ENCODE data around the gene SPPL2C. TPM values are rescaled to one million over a fixed set of nuclear protein-coding genes. Genes with fewer than 3 reads are reported as not detected.

Gene SPPL2C
- polyA plus RNA-seq, 1 donor (not counting 4 experiments of a cell fraction or from before 2014, with no cell fraction given), result not detected

DNA sequence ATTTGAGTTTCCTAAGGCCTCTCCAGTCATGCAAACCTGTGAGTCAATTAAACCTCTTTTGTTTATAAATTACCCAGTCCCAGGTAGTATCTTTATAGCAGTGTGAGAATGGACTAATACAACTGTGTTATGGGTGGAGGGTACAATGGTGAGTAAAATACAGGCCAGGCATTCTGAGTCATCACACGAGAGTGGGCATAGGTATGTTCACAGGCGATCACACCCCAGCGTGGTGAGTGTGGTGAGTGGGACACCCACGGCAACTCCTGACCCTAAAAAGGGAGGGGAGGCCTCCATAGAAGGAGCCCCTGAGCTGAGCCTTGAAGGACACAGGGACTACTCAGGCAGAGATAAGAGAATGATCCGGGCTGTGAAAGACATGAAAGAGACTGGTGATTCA, 27.0 kb downstream of the SPPL2C start:
- no peak overlapping the region for H3K9ac ChIP-seq (ENCODE audit: control insufficient read depth, extremely low read depth, insufficient read depth, low read length)
- H4K20me1 ChIP-seq (ENCODE audit: control insufficient read depth, extremely low read depth, insufficient read depth, low read length), result no peaks in the 10 kb centered on the region
- no peaks in the 10 kb centered on the region for H3K9me1 ChIP-seq (ENCODE audit: control insufficient read depth, extremely low read depth, insufficient read depth, low read length)
- no peaks in the 10 kb centered on the region for H3K36me3 ChIP-seq (ENCODE audit: control insufficient read depth in 2 of 2, extremely low read depth in 1 of 2, insufficient read depth in 2 of 2, low read length in 2 of 2)
- H3K79me2 ChIP-seq (ENCODE audit: control insufficient read depth, insufficient read depth, low read length), result no peaks in the 10 kb centered on the region
- no peak overlapping the region for H3K4me2 ChIP-seq (ENCODE audit: control insufficient read depth, extremely low read depth, insufficient read depth, low read depth, low read length)
- no peak overlapping the region for H2AFZ ChIP-seq (ENCODE audit: control insufficient read depth, low read length)
- no peak overlapping the region for H3K27ac ChIP-seq (ENCODE audit: control insufficient read depth, insufficient read depth, low read length)
- no peak for FAIRE-seq
- DNase-seq (ENCODE audit: low read depth, low spot score), result no peak
- no peaks in the 10 kb centered on the region for H3K9me3 ChIP-seq (ENCODE audit: control insufficient read depth, low read depth, low read length)
- dilution Hi-C loops (cut with MboI; ENCODE audit: extremely low pct_ligation_motif_present, low sequenced_read_pairs), result loop anchor here (25.0 kb wide), 1 partner anchor 234 kb away; no protein-coding TSS in a partner anchor
- H3K4me3 ChIP-seq (ENCODE audit: control insufficient read depth in 2 of 3, extremely low read depth in 1 of 3, insufficient read depth in 2 of 3, low read depth in 1 of 3, low read length in 3 of 3), result no peak overlapping the region
- TF ChIP-seq, protein P1, sequence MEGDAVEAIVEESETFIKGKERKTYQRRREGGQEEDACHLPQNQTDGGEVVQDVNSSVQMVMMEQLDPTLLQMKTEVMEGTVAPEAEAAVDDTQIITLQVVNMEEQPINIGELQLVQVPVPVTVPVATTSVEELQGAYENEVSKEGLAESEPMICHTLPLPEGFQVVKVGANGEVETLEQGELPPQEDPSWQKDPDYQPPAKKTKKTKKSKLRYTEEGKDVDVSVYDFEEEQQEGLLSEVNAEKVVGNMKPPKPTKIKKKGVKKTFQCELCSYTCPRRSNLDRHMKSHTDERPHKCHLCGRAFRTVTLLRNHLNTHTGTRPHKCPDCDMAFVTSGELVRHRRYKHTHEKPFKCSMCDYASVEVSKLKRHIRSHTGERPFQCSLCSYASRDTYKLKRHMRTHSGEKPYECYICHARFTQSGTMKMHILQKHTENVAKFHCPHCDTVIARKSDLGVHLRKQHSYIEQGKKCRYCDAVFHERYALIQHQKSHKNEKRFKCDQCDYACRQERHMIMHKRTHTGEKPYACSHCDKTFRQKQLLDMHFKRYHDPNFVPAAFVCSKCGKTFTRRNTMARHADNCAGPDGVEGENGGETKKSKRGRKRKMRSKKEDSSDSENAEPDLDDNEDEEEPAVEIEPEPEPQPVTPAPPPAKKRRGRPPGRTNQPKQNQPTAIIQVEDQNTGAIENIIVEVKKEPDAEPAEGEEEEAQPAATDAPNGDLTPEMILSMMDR (optimal IDR thresholded peaks at IDR 0.05 in 1 of 3, IDR thresholded peaks at IDR 0.05 in 1 of 3, conservative IDR thresholded peaks at IDR 0.05 in 1 of 3; ENCODE audit: extremely low read depth in 1 of 3, insufficient read depth in 2 of 3, low read length in 3 of 3), result no peak
- TF ChIP-seq EZH2 (IDR thresholded peaks at IDR 0.05; ENCODE audit: low read length), result no peak
- H3K27me3 ChIP-seq (ENCODE audit: control insufficient read depth, extremely low read depth, insufficient read depth, low read length), result no peaks in the 10 kb centered on the region
- H3K4me1 ChIP-seq (ENCODE audit: control insufficient read depth, extremely low read depth, insufficient read depth, low read length), result no peaks in the 10 kb centered on the region

DNA sequence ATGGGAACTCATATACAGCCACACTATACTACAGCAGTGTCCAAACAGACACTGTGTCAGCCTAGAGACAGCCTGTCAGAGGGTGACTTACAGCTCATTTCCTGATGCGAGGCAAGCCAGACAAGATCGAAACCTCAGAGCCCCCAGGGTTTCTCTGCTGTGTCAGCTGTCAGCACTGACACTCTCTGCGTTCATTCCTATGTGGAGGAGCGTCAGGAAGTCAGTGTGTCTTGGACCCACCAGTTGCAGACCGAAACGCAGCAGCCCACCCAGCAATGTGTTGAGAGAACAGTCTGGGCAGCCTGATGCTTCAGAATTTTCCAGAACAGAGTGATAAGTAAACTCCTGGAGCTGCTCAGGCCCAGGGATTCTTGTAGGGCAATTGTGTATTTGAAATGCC, 29.0 kb downstream of the SPPL2C start:
- Histone ChIP-seq H3K4me1 (ENCODE audit: control insufficient read depth, extremely low read depth, insufficient read depth, low read length) (no peaks in the 10 kb centered on the region), H3K27ac (ENCODE audit: control insufficient read depth, insufficient read depth, low read length) (no peak overlapping the region), H3K9ac (ENCODE audit: control insufficient read depth, extremely low read depth, insufficient read depth, low read length) (no peak overlapping the region), H3K9me1 (ENCODE audit: control insufficient read depth, extremely low read depth, insufficient read depth, low read length) (no peaks in the 10 kb centered on the region), H2AFZ (ENCODE audit: control insufficient read depth, low read length) (peak overlapping the region; percentile 26), H3K9me3 (ENCODE audit: control insufficient read depth, low read depth, low read length) (no peaks in the 10 kb centered on the region), H3K4me3 (ENCODE audit: control insufficient read depth in 2 of 3, extremely low read depth in 1 of 3, insufficient read depth in 2 of 3, low read depth in 1 of 3, low read length in 3 of 3) (no peak overlapping the region), H3K79me2 (ENCODE audit: control insufficient read depth, insufficient read depth, low read length) (no peaks in the 10 kb centered on the region), H3K36me3 (ENCODE audit: control insufficient read depth in 2 of 2, extremely low read depth in 1 of 2, insufficient read depth in 2 of 2, low read length in 2 of 2) (no peaks in the 10 kb centered on the region), H3K27me3 (ENCODE audit: control insufficient read depth, extremely low read depth, insufficient read depth, low read length) (no peaks in the 10 kb centered on the region), H3K4me2 (ENCODE audit: control insufficient read depth, extremely low read depth, insufficient read depth, low read depth, low read length) (peak overlapping the region; percentile 48), H4K20me1 (ENCODE audit: control insufficient read depth, extremely low read depth, insufficient read depth, low read length) (no peaks in the 10 kb centered on the region)
- dilution Hi-C loops (cut with MboI; ENCODE audit: extremely low pct_ligation_motif_present, low sequenced_read_pairs), result loop anchor here (25.0 kb wide), 1 partner anchor 236 kb away; no protein-coding TSS in a partner anchor
- DNase-seq (ENCODE audit: low read depth, low spot score), result no peak
- no peak for FAIRE-seq
- TF ChIP-seq, protein P1 (optimal IDR thresholded peaks at IDR 0.05 in 1 of 3, IDR thresholded peaks at IDR 0.05 in 1 of 3, conservative IDR thresholded peaks at IDR 0.05 in 1 of 3; ENCODE audit: extremely low read depth in 1 of 3, insufficient read depth in 2 of 3, low read length in 3 of 3), result no peak
- no peak for TF ChIP-seq EZH2 (IDR thresholded peaks at IDR 0.05; ENCODE audit: low read length)
